GM15510 (cell line): ENCODE results near the gene VPS4B.
A peak's percentile ranks its signal among the peaks of the same experiment; 100 is the strongest.

ENCODE experiments used
- POLR2A ChIP-seq: IDR thresholded peaks from 3 replicates; pipeline ENCODE4 v1.6.1; 2011; ENCODE audit warnings: borderline replicate concordance; ENCODE audit not compliant: insufficient read length; ENCODE audit errors: extremely low read depth

Gene VPS4B

GRCh38 chr18:63422087-63422863, at the start of gene VPS4B:
Gene VPS4B, minus strand, starts transcription at chr18:63422476. Its CDS starts 217 bp downstream, at chr18:63422259.
- peak; percentile 84 for TF ChIP-seq POLR2A

GRCh38 chr18:63470751-63471150, 48.5 kb upstream of the VPS4B start:
- no peak for TF ChIP-seq POLR2A

GRCh38 chr18:63468575-63468974, 46.3 kb upstream of the VPS4B start:
- no peak for TF ChIP-seq POLR2A

- no peak for TF ChIP-seq POLR2A
These were observed 45.4 kb upstream of the VPS4B start for GRCh38 chr18:63467699-63468098.

- TF ChIP-seq POLR2A = no peak
These were observed 42.8 kb upstream of the VPS4B start for GRCh38 chr18:63465059-63465458.

GRCh38 chr18:63464434-63464833, 42.2 kb upstream of the VPS4B start:
- no peak for TF ChIP-seq POLR2A

- TF ChIP-seq POLR2A = no peak
These were observed 38.1 kb upstream of the VPS4B start for GRCh38 chr18:63460414-63460813.

GRCh38 chr18:63457977-63458376, 35.7 kb upstream of the VPS4B start:
- TF ChIP-seq POLR2A = no peak

- no peak for TF ChIP-seq POLR2A
These were observed 32.2 kb upstream of the VPS4B start for GRCh38 chr18:63454497-63454896.

GRCh38 chr18:63451799-63452660, 29.8 kb upstream of the VPS4B start:
- TF ChIP-seq POLR2A = no peak

GRCh38 chr18:63449426-63449825, 27.1 kb upstream of the VPS4B start:
- no peak for TF ChIP-seq POLR2A

GRCh38 chr18:63447066-63447465, 24.8 kb upstream of the VPS4B start:
- TF ChIP-seq POLR2A = no peak

- TF ChIP-seq POLR2A = no peak
These were observed 24.0 kb upstream of the VPS4B start for GRCh38 chr18:63446266-63446665.

GRCh38 chr18:63445037-63445436, 22.8 kb upstream of the VPS4B start:
- no peak for TF ChIP-seq POLR2A

- no peak for TF ChIP-seq POLR2A
These were observed 22.3 kb upstream of the VPS4B start for GRCh38 chr18:63444580-63444979.

- TF ChIP-seq POLR2A = no peak
These were observed 21.6 kb upstream of the VPS4B start for GRCh38 chr18:63443829-63444228.

- TF ChIP-seq POLR2A = no peak
These were observed 18.6 kb upstream of the VPS4B start for GRCh38 chr18:63440881-63441280.

GRCh38 chr18:63440219-63440618, 17.9 kb upstream of the VPS4B start:
- TF ChIP-seq POLR2A = no peak
